MCF 10A (cell line): ENCODE results near the gene CRIP1. TPM values are rescaled to one million over a fixed set of nuclear protein-coding genes. Genes with fewer than 3 reads are reported as not detected.

Source experiments
- BruUV-seq: library from RNA; stranded (reverse); fragments of 400-500 nt; replicated peaks from 2 replicates; lab custom pipeline; 2021; lab: Mats Ljungman, UMichigan
- CTCF ChIA-PET: fragments of 300-600 bp; sonication (Branson Sonifier 250); formaldehyde crosslinking; extraction: SDS; loops from one replicate; lab custom pipeline; 2021; ENCODE audit warnings: antibody characterized with exemption, inconsistent platforms; lab: Yijun Ruan, JAX
- POLR2A ChIA-PET: fragments of 300-600, 350-650 bp; sonication (Branson Sonifier 250); formaldehyde crosslinking; extraction: SDS; loops from one replicate; lab custom pipeline; 2020; ENCODE audit warnings: antibody characterized with exemption, inconsistent platforms; lab: Yijun Ruan, JAX
- DNase-seq: peaks from one replicate; pipeline ENCODE4 v3.0.0-alpha.2; 2018; ENCODE audit not compliant: unreplicated experiment
- H3K27ac Mint-ChIP-seq: one replicate; pipeline ENCODE4 v1.8.0; 2022; ENCODE audit warnings: mild to moderate bottlenecking, low read depth, mixed read lengths; ENCODE audit not compliant: unreplicated experiment
- H3K27me3 Mint-ChIP-seq: one replicate; pipeline ENCODE4 v1.8.0; 2022; ENCODE audit warnings: mixed read lengths; ENCODE audit not compliant: insufficient read depth, unreplicated experiment
- H3K36me3 Mint-ChIP-seq: one replicate; pipeline ENCODE4 v1.8.0; 2022; ENCODE audit warnings: mild to moderate bottlenecking, moderate library complexity, mixed read lengths; ENCODE audit not compliant: insufficient read depth, unreplicated experiment
- H3K4me1 Mint-ChIP-seq: one replicate; pipeline ENCODE4 v1.8.0; 2022; ENCODE audit warnings: mixed read lengths; ENCODE audit not compliant: insufficient read depth, unreplicated experiment
- H3K4me3 Mint-ChIP-seq: one replicate; pipeline ENCODE4 v1.8.0; 2022; ENCODE audit warnings: mild to moderate bottlenecking, moderate library complexity, mixed read lengths; ENCODE audit not compliant: unreplicated experiment
- H3K9me3 Mint-ChIP-seq: one replicate; pipeline ENCODE4 v1.8.0; 2022; ENCODE audit warnings: mixed read lengths; ENCODE audit not compliant: unreplicated experiment
- intact Hi-C: fragments of 100-400 bp; cut with micrococcal nuclease; formaldehyde crosslinking; loops from 2 replicates; pipeline ENCODE4 v1.14.1; 2022
- total RNA-seq: library from RNA; stranded (reverse); gene quantifications from 2 replicates; pipeline ENCODE4 v1.2.3, GENCODE V29; 2022
- TF ChIP-seq, protein P1 (sequence below): fragments of 200-600 bp; IDR thresholded peaks from one replicate; pipeline ENCODE4 v1.8.0; 2022; ENCODE audit warnings: antibody characterized with exemption, mild to moderate bottlenecking; ENCODE audit not compliant: unreplicated experiment

The CRIP1 gene
- total RNA-seq, 1 experiment from 2014 or later: not detected

DNA sequence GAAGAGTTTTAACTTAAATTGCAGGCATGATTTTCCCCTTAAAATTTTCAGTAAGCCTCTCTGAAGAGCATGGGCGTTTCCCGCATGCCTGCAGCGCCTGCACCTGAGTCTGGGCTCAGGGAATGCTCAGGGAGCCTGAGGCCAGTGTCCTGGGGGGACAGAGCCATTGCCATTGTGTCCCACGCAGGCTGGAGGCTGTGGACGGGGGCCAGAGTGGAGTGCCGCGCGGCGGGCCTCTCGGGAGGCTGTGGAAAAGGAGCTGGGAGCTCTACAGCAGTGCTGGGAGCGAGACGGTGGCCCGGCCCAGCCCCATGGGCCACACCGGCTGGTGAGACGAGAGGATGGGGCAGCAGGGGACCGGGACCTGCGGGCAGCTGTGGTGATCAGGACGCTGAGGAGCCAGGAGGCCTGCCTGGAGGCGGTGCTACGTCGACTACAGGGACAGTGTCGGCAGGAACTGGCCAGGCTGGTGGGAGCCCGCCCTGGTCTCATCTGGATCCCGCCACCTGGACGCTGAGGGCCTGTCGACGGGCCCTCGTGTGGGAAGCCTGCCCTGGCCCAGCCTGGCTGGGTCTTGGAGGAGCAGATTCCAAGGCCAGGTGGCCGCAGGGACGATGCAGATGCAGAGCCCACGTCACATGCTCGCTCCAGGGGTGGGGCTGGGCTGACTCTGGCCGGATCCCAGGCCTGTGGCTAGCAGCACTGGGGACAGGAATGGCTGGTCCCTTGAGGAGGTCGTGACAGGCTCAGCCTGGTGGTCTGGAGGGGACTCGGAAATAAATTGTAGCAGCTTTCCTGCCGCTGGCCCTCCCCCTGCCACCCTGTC, 12.0 kb downstream of the CRIP1 start:
- ChIA-PET CTCF (no interaction called here), POLR2A (no interaction called here)
- H3K27ac Mint-ChIP-seq: no peak overlapping the region
- no TSS peak for BruUV-seq
- no peaks in the 10 kb centered on the region for H3K4me1 Mint-ChIP-seq
- no peak overlapping the region for H3K4me3 Mint-ChIP-seq
- H3K36me3 Mint-ChIP-seq: peaks cover 19% of the 10 kb centered on the region
- intact Hi-C loops: no loop called here
- H3K9me3 Mint-ChIP-seq: no peaks in the 10 kb centered on the region
- H3K27me3 Mint-ChIP-seq: no peaks in the 10 kb centered on the region
- DNase-seq: no peak
- TF ChIP-seq, protein P1, sequence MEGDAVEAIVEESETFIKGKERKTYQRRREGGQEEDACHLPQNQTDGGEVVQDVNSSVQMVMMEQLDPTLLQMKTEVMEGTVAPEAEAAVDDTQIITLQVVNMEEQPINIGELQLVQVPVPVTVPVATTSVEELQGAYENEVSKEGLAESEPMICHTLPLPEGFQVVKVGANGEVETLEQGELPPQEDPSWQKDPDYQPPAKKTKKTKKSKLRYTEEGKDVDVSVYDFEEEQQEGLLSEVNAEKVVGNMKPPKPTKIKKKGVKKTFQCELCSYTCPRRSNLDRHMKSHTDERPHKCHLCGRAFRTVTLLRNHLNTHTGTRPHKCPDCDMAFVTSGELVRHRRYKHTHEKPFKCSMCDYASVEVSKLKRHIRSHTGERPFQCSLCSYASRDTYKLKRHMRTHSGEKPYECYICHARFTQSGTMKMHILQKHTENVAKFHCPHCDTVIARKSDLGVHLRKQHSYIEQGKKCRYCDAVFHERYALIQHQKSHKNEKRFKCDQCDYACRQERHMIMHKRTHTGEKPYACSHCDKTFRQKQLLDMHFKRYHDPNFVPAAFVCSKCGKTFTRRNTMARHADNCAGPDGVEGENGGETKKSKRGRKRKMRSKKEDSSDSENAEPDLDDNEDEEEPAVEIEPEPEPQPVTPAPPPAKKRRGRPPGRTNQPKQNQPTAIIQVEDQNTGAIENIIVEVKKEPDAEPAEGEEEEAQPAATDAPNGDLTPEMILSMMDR: no peak

- Mint-ChIP-seq H3K4me3 (no peak overlapping the region), H3K36me3 (peaks cover 20% of the 10 kb centered on the region), H3K27ac (no peak overlapping the region), H3K27me3 (no peaks in the 10 kb centered on the region), H3K4me1 (no peaks in the 10 kb centered on the region), H3K9me3 (no peaks in the 10 kb centered on the region)
- DNase-seq: no peak
- ChIA-PET CTCF (no interaction called here), POLR2A (no interaction called here)
- BruUV-seq: no TSS peak
- intact Hi-C loops: no loop called here
- TF ChIP-seq, protein P1: no peak
These were observed 12.8 kb downstream of the CRIP1 start for GRCh38 chr14:105499256-105500035.

DNA sequence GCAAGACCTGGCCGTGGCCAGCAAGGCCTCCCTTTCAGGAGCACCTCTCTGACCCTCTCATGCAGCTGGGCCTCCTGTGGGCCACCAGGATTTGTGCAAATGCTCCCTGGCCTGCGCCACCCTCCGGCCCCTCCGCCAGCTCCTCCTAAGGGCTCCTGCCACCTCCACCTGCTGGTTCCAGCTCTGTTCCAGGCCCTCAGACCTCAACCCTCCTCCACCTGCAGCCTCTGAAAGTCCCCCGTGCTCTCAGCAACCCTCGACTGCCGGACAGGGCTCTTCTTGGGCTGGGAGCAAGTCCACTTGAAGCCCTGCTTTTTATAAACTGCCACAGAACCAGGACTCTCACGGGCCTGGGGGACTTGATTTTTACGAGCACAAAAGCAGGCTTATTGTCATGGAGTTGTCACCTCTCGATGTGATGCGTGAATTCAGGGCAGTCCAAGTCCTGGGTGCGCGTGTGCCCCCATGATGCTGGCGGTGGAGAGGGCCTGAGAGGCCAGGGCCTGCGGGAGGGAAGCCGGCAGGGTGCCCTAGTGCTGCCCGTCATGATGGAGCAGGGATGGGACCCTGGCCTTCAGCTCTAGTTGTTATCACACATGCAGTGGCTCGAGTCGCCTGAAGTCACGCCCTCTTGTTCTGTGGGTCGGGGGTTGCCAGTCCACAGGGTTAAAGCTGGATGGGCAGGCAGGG, 13.5 kb downstream of the CRIP1 start:
- Mint-ChIP-seq H3K27ac (no peak overlapping the region), H3K9me3 (no peaks in the 10 kb centered on the region), H3K4me1 (no peaks in the 10 kb centered on the region), H3K4me3 (no peak overlapping the region), H3K36me3 (peaks cover 16% of the 10 kb centered on the region), H3K27me3 (no peaks in the 10 kb centered on the region)
- ChIA-PET CTCF (interaction anchor here (0.6 to 1.4 kb wide), 2 partner anchors 10 to 203 kb away, joined by 3 to 5 read pairs; no protein-coding TSS in a partner anchor), POLR2A (no interaction called here)
- no peak for DNase-seq
- no TSS peak for BruUV-seq
- TF ChIP-seq, protein P1: no peak
- intact Hi-C loops: no loop called here

GRCh38 chr14:105500726-105501101, 14.0 kb downstream of the CRIP1 start:
- H3K4me1 Mint-ChIP-seq: no peaks in the 10 kb centered on the region
- H3K27ac Mint-ChIP-seq: no peak overlapping the region
- ChIA-PET POLR2A (no interaction called here), CTCF (interaction anchor here (0.6 to 1.4 kb wide), 2 partner anchors 11 to 204 kb away, joined by 3 to 5 read pairs; no protein-coding TSS in a partner anchor)
- peaks cover 13% of the 10 kb centered on the region for H3K36me3 Mint-ChIP-seq
- no peak for DNase-seq
- H3K27me3 Mint-ChIP-seq: no peaks in the 10 kb centered on the region
- intact Hi-C loops: no loop called here
- no peaks in the 10 kb centered on the region for H3K9me3 Mint-ChIP-seq
- no TSS peak for BruUV-seq
- no peak overlapping the region for H3K4me3 Mint-ChIP-seq
- TF ChIP-seq, protein P1: no peak
